B cell (primary cell): ENCODE data around the gene OR6C75.

Source experiments
- EZH2 ChIP-seq: IDR thresholded peaks from 2 replicates; pipeline ENCODE4 v1.6.1; 2012; ENCODE audit warnings: borderline replicate concordance, low read depth, mild to moderate bottlenecking, moderate library complexity, low read length; ENCODE audit not compliant: insufficient read depth, poor library complexity, severe bottlenecking
- TF ChIP-seq, protein P1 (sequence below): fragments of 200-600 bp; IDR thresholded peaks from one replicate; pipeline ENCODE4 v1.8.0; 2022; ENCODE audit warnings: antibody characterized with exemption, mild to moderate bottlenecking

DNA sequence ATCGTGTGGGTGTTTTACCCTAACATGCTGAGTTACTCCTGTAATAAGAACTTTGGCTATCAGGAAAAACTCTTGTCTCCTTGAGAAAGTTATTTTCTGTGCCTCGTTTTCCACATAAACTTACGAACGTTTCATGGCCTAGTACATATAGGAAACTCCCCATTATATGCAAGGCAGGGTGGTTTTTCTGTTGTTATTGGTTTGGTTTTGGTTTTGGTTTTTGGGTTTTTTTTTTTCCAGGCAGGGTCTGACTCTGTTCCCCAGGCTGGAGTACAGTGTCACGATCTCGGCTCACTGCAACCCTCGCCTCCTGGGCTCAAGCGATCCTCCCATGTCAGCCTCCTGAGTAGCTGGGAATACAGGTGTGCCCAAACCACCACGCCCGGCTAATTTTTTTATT is 26.8 kb upstream of the OR6C75 start:
- TF ChIP-seq, protein P1, sequence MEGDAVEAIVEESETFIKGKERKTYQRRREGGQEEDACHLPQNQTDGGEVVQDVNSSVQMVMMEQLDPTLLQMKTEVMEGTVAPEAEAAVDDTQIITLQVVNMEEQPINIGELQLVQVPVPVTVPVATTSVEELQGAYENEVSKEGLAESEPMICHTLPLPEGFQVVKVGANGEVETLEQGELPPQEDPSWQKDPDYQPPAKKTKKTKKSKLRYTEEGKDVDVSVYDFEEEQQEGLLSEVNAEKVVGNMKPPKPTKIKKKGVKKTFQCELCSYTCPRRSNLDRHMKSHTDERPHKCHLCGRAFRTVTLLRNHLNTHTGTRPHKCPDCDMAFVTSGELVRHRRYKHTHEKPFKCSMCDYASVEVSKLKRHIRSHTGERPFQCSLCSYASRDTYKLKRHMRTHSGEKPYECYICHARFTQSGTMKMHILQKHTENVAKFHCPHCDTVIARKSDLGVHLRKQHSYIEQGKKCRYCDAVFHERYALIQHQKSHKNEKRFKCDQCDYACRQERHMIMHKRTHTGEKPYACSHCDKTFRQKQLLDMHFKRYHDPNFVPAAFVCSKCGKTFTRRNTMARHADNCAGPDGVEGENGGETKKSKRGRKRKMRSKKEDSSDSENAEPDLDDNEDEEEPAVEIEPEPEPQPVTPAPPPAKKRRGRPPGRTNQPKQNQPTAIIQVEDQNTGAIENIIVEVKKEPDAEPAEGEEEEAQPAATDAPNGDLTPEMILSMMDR, result no peak
- TF ChIP-seq EZH2, result no peak
